ENCODE measurements around the gene TNF.
A peak's percentile ranks its signal among the peaks of the same experiment; 100 is the strongest.
"Not testable (repeated sequence)": the region's sequence is repeated elsewhere in the genome, so short reads cannot be mapped to it uniquely, and the experiment has no call there.

The TNF gene

GRCh38 chr6:31588871-31589650, 13.7 kb downstream of the TNF start:
- no peak for DNase-seq

- DNase-seq, result not testable (repeated sequence)
These were observed 15.3 kb downstream of the TNF start for GRCh38 chr6:31590691-31591090.

- no peak for DNase-seq
These were observed 17.0 kb downstream of the TNF start for GRCh38 chr6:31592396-31592771.

GRCh38 chr6:31597006-31597405, 21.6 kb downstream of the TNF start:
- DNase-seq, result no peak

- DNase-seq, result no peak
These were observed 32.0 kb downstream of the TNF start for GRCh38 chr6:31607317-31607716.

DNA sequence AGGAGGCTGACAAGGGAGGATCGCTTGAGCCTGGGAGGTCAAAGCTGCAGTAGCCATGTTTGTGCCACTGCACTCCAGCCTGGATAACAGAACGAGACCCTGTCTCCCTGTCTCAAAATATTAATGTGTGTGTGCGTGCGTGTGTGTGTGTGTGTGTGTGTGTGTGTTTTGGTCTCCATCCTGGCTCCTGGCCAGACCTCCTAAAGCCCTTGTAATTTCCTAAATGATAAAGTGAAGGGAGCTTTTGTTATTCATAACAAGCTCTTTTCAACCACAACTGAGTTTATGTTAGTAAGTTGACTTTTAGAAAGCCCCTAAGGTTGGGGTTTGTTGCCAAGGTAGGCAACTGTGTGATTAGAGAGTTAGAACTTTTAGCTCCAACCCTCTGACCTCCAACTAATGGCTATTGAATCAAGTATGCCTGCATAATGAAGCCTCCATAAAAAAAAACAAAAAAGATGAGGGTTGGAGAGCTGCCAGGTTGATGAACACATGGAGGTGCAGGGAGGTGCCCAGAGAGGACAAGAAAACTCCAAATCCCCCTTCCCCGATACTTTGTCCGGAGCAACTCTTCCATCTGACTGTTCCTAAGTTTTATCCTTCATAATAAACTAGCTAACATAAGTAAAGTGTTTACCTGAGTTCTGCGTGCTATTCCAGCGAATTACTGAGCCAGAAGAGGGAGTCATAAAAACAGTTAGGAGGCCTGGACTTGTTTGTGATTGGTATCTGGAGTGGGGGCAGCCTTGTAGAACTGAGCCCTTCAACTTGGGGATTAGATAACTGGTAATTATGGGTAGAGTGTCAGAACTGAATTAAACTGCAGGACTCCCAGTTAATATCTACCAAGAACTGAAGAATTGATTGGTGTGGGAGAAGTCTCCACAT, 34.4 kb downstream of the TNF start:
- no peak for DNase-seq

DNA sequence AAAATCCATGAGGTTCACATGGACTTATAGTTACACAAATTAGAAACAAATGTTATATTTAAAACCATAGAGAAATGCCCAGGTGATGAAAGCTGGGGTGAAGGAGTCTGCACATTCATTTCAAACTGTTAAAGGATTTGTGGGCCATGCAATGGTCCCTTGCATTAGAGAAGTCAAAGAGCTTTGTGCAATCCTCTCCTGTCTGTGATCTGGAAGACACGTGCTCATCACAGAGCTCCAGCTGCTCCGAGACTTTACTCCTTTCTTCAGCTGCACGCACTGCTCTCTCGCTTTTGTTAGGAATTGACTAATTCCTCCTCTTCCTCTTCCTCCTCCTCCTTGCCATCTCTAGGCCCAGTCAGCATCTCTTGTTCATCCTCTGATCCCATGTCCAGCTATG, 35.6 kb downstream of the TNF start:
- no peak for DNase-seq

DNA sequence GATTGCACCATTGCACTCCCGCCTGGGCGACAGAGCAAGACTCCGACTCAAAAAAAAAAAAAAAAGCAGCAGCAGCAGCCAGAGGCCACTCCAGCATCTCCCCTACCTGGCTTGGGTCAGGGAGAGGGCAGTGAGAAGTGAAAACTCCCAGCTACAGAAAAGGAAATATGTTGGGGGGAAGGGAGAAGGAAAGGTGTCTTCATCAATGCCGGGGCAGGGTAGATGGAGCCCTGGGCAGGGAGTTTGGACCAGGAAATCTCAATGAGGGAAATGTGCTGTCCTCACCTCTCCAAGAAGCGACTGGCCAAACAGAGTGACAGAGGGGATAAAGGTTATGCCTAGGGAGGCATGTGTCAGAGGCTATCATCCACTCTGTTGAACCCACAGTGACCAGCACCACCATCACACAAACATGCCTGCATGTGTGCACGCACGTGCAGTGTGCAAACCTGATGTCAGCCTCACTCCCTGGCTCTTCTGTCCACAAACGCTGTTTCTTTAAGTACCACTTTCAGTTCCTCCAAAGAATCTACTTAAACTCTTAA, 38.8 kb downstream of the TNF start:
- no peak for DNase-seq

DNA sequence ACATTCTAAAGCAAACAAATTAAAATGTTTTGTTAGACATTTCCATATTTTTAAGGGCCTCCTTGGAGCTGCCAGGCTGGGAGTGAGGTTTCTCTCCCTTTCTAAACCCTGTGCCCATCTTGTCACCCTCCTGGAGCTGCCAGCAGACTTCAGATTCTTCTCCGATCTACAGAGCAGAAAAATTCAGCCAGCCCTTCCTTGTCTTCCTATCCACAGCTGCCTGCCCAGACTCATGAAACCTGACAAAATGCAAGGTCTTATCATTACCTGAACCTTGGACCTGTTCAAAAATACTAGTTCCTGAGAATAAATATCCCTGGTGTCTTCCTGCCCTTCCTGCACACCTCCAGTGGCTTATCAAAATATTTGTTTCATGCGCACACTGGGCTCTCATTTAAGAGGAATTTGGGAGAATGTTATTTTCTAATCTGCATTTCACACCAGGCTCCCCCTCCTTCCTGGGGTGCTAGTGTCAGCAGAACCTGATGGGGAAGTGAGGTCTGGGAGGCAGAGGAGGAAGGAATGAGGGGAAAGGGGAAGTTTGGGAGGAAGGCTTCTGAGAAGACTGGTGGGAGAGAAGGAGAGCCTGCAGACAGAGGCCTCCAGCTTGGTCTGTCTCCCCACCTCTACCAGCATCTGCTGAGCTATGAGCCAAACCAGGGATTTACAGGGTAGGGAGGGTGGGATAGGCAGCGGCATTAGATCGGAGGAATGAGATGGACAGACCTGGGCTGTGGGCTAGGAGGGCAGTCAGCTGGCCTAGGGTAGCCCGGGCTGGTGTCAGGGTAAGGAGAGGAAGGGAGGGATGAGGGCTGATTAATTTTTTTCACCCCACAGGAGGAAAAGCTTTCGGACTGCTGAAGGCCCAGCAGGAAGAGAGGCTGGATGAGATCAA, 39.6 kb downstream of the TNF start, which contains the start of gene AIF1:
Gene AIF1 (plus strand): TSS at position 551 of the 895 bp plus-strand sequence. CDS start 96 bp downstream, at position 647.
- DNase-seq, result no peak

GRCh38 chr6:31615748-31616147, 40.4 kb downstream of the TNF start:
- no peak for DNase-seq

- no peak for DNase-seq
These were observed 41.6 kb downstream of the TNF start for GRCh38 chr6:31617010-31617409.

GRCh38 chr6:31619805-31620585, 44.6 kb downstream of the TNF start:
- DNase-seq, result peak; percentile 98

GRCh38 chr6:31620586-31621319, 45.4 kb downstream of the TNF start, which contains the start of gene PRRC2A:
Gene PRRC2A, plus strand, starts transcription at chr6:31620715. Its CDS starts 2,075 bp downstream, at chr6:31622790.
- DNase-seq, result peak; percentile 81

- DNase-seq, result no peak
These were observed 46.1 kb downstream of the TNF start for GRCh38 chr6:31621320-31621939.

DNA sequence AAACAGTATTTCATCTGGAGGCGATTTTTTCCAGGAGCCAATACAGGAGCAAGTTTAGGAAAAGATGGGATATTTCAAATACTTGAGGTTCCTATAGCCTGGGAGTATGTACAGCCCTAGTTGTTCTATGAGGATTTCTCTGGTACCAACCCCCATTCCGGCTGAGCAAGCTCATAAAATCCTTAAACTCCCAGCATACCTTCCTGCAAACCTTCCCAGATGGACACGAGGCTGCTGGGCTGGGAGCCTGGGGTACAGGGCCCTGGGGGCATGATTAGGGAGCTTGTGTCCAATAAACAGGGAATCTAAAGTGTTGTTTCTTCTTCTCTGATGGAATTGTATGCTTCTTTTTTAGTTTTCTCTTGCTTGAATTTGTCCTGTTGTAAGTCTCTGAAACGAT, 46.6 kb downstream of the TNF start:
- DNase-seq, result no peak

GRCh38 chr6:31622684-31623091, 47.3 kb downstream of the TNF start:
- DNase-seq, result no peak

- no peak for DNase-seq
These were observed 48.7 kb downstream of the TNF start for GRCh38 chr6:31624070-31624469.

- no peak for DNase-seq
These were observed 51.6 kb downstream of the TNF start for GRCh38 chr6:31626952-31627351.

DNA sequence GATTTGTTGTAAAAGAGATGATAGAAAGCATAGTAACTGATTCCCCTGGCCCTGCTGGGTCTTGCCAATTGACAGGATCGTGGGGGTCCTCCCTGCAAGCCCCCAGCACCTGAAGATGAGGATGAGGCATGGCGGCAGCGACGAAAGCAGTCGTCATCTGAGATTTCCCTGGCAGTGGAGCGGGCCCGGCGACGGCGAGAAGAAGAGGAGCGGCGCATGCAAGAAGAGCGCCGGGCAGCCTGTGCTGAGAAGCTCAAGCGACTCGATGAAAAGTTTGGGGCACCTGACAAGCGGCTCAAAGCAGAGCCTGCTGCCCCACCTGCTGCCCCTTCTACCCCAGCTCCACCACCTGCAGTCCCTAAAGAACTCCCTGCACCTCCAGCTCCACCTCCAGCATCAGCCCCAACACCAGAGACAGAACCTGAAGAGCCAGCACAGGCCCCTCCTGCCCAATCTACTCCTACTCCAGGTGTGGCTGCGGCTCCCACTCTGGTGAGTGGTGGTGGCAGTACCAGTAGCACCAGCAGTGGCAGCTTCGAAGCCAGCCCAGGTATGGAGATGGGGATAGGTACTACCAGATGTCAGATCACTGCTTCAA, 52.4 kb downstream of the TNF start:
- no peak for DNase-seq
